ENCODE data around the gene LENEP.
"Not testable (repeated sequence)": the region's sequence is repeated elsewhere in the genome, so short reads cannot be mapped to it uniquely, and the experiment has no call there.

LENEP gene

DNA sequence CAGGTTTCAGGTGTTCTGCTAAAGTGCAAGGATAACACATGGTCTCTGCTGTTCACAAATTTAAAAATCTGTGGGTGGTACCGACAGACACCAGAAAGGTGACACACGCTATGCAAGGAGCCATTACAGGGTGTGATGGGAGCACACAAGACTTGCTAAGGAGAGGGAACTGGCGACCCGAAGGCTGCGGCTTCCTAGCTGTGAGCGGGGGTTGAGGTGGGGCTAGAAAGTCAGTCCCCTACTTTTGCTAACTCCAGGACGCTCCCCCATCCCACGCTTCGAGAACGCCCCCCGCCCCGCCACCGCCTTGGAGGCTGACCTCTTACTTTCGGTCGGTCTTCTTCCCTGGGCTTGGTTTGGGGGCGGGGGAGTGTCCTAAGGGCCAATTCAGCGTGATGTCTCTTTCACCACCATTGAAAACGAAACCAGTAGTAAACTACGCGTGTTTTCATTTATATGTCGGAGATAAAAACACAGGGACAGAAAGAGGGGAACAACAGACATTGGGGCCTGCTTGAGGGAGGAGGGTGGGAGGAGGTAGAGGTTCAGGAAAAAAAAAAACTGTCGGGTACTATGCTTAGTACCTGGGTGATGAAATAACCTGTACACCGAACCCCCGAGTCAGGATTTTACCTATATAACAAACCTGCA lies 17.9 kb upstream of the LENEP start:
- DNase-seq (ENCODE audit: low spot score) = no peak

DNA sequence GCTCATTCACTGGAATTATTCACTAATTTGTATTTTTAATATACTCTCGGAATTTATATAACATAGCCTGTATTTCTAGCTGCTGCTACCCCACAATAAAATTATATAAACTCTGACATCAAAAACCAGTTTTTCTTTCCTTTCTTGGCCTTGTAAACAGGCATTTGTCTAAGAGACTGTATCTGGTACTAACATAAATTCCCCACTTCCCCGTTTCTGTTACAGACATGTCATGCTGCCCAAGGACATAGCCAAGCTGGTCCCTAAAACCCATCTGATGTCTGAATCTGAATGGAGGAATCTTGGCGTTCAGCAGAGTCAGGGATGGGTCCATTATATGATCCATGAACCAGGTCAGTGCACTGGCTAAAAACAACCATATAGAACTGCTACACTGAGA lies 15.6 kb upstream of the LENEP start:
- DNase-seq (ENCODE audit: low spot score) = not testable (repeated sequence)

DNA sequence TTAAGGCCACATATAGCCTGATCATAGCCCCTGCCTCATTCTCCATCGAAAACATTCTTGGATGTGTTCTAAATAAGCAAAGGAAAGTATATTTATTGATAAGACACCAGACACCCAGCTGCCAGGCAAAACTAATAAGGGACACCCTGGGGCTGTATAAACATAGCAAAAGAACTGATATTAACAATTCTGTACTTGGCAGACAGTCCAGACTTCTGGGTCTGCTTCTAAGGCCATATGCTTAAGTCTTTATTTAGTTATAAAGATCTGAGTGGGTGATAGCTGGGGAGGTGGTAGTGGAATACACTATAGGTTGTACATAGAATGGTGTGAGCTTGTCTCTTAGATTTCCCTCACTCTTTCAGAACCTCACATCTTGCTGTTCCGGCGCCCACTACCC lies 15.0 kb upstream of the LENEP start:
- DNase-seq (ENCODE audit: low spot score) = no peak

- no peak for DNase-seq (ENCODE audit: low spot score)
Observed at GRCh38 chr1:154982341-154982740, 11.0 kb upstream of the LENEP start.

DNA sequence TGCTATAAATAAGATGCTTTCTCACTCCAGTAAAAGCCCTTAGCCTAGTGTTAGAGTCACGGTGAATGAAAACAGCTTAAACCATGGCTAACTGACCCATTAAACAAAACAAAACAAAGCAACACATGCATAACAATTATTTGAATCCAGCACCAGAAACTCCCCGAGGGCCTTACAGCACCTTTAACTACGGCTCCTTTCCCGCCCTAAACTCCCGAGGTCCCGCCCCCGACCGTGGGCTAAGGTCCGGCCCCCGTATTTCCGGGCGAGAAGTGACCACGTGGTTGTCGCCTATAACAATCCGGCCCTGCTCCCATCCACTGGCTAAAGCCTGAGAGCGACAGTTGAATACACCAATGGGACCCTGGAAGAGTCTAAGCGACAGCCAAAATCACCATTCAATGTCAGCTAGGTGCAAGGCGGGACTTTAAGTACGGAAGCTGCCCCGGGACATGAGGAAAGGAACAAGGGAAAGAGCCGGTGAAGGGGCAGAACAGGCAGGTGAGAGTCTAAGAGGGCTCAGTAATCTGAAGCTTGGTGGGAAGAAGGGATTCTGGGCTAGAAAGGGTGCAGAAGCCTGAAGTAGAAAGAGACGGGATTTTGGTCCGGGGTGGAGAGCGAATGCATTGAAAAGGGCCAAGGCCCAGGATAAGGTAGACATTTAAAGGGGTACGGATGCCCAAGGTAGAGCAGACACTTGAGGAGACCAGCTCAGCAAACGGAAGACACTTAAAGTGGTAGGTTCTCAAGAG lies 10.3 kb upstream of the LENEP start, which contains the start of gene FLAD1:
FLAD1 (plus strand) TSS at position 448 of the 752 bp plus-strand sequence. CDS start 351 bp downstream, outside the sequence.
- DNase-seq (ENCODE audit: low spot score) = peak; percentile 98

GRCh38 chr1:154983776-154984466 lies 9.5 kb upstream of the LENEP start:
- no peak for DNase-seq (ENCODE audit: low spot score)

- not testable (repeated sequence) for DNase-seq (ENCODE audit: low spot score)
Observed at GRCh38 chr1:154986736-154987135, 6.7 kb upstream of the LENEP start.

DNA sequence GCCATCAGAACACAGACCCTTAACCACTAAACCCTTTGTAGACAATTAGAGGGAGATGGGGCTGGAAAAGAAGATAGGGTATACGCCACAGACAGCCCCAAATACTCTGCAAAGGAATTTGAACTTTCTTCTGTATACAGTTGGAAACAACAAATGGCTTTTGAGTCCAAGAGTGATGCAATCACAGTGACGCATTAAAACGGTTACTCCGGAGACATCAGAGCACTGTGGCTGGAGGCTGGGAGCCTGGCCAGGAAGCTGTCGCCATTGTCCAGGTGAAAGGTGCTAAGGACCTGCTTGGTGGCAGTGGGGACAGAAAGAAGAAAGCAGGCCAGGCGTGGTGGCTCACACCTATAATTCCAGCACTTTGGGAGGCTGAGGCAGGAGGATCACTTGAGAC lies 6.1 kb upstream of the LENEP start:
- no peak for DNase-seq (ENCODE audit: low spot score)

DNA sequence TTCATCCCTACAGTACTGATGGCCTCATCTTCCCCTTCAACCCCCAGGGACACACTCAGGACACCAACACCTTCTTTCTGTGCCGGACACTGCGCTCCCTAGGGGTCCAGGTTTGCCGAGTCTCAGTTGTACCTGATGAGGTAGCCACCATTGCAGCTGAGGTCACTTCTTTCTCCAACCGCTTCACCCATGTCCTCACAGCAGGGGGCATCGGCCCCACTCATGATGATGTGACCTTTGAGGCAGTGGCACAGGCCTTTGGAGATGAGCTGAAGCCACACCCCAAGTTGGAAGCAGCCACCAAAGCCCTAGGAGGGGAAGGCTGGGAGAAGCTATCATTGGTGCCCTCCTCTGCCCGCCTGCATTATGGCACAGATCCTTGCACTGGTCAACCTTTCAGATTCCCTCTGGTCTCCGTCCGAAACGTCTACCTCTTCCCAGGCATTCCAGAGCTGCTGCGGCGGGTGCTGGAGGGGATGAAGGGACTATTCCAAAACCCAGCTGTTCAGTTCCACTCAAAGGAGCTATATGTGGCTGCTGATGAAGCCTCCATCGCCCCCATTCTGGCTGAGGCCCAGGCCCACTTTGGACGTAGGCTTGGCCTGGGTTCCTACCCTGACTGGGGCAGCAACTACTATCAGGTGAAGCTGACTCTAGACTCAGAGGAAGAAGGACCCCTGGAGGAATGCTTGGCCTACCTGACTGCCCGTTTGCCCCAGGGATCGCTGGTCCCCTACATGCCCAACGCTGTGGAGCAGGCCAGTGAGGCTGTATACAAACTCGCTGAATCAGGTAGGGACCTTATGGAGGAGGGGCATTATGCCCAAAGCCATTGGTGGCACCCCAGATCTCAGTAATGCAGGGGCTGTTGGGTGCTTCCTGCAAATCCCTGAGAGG lies 5.1 kb upstream of the LENEP start:
- no peak for DNase-seq (ENCODE audit: low spot score)

- no peak for DNase-seq (ENCODE audit: low spot score)
Observed at GRCh38 chr1:154989195-154989860, 4.1 kb upstream of the LENEP start.

DNA sequence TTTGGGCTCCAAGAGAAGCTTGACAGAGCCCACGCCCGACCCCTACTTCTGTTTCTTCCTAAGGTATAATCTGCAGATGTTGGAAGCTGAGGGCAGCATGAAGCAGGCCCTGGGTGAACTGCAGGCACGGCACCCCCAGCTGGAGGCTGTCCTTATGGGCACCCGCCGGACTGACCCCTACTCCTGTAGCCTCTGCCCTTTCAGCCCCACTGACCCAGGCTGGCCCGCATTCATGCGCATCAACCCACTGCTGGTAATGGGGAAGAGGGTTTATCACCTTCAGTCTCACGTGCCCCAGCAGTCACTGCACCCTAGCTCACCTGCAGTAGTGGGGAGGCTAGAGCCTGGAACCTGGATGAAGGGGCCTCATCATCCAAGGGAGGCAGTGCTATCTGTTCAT lies 3.1 kb upstream of the LENEP start:
- DNase-seq (ENCODE audit: low spot score) = no peak

- peak; percentile 7 for DNase-seq (ENCODE audit: low spot score)
Observed at GRCh38 chr1:154992721-154993571, 440 bp upstream of the LENEP start.

- DNase-seq (ENCODE audit: low spot score) = peak; percentile 1
Observed at GRCh38 chr1:154994269-154994587, 842 bp downstream of the LENEP start.

DNA sequence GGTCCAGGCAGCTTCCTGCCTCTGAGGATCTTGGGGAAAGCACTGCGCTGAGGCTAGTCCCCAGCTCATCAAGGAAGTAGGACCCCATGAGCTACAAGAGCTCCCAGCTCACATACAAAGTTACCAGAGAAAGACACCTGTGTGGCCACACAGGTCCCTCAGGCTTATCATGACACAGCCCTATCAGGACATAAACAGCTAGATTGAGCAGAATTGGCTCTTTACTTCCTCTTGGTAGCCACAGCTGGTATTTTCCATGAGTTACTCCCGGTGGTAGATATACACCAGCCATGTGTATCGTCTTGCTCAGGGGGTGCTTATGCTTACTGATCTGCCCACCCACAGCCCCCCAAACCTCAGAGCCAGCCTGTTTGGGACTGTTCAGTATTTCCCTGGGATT lies 1.2 kb downstream of the LENEP start:
- DNase-seq (ENCODE audit: low spot score) = peak; percentile 1

DNA sequence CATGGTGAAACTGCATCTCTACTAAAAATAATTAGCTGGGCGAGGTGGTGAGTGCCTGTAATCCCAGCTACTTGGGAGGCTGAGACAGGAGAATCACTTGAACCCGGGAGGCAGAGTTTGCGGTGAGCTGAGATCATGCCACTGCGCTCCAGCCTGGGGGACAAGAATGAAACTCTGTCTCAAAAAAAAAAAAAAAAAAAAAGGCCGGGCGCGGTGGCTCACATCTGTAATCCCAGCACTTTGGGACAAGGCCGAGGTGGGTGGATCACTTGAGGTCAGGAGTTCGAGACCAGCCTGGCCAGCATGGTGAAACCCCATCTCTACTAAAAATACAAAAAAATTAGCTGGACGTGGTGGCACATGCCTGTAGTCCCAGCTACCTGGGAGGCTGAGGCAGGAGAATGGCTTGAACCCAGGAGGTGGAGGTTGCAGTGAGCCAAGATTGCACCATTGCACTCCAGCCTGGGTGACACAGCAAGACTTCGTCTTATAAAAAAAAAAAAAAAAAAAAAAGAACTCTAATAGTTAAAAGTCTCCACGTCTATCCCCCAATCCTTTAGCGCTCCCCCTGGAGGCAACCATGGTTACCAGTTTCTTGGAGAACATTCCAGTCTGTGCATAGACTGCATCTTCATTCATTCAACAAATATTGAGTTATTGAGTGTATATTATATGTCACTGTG lies 2.1 kb downstream of the LENEP start:
- not testable (repeated sequence) for DNase-seq (ENCODE audit: low spot score)

GRCh38 chr1:154996966-154997701 lies 3.7 kb downstream of the LENEP start:
- DNase-seq (ENCODE audit: low spot score) = no peak

DNA sequence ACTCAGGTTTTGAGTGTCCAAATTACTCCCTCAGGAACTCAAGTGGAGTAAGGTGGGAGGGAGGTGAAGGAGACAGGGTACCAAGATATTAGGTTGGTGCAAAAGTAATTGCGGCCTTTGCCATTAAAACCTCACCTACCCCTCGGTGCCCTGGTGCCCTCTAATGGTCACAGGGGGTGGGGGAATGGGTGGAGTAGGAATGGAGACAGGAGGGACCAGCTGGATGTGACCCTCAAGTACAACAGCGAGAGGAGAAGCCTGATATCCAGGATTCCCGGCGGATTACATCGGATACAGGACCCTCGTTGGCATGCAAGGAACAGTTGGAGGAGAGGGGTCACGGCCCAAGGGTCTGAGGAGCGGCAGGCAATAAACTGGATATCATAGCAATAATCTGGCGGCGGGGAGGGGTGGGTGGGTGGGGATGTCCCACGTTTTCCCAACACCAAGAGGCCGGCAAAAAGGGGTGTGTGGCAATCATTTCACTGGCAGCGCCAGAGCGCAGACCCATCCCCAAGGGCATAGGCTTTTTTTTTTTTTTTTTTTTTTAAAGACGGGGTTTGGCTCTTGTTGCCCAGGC lies 4.9 kb downstream of the LENEP start:
- DNase-seq (ENCODE audit: low spot score) = no peak

DNA sequence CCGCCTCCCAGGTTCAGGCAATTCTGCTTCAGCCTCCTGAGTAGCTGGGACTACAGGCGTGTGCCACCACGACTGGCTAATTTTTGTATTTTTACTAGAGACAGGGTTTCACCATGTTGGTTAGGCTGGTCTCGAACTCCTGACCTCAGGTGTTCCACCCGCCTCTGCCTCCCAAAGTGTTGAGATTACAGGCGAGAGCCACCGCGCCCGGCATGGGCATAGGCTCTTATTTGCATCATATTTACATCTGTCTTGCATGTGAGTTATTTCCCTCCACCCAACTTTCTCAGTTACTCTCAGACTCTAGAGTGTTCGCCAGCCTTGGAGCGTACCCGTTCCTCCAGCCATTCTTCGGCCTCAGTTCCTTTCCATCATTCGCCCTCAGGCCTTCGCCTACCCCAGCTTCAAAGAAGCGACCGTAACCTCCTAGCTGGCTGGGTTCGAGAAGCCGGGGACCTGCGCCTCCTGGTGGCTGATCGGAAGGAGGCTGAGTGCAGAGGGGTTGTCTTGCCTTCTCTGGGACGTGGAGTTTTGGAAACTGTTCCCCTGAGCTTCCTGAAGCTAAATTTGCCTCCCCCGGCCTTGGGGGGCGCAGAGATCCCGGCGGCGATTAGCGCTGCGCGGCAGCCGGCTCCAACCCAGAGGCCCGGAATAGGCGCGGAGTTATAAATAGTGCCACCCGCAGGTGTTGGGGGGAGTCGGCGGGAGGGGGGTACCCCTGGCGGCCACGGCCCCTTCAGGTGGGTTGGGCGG lies 5.6 kb downstream of the LENEP start:
- DNase-seq (ENCODE audit: low spot score) = peak; percentile 89

Data from HuH-7.5 (cell line).